SK-N-SH (cell line): ENCODE measurements around the gene NCAPG. TPM values are rescaled to one million over a fixed set of nuclear protein-coding genes. Genes with fewer than 3 reads are reported as not detected.

Source experiments
- CTCF ChIA-PET: fragments of 300-600, 350-600 bp; formaldehyde crosslinking; extraction: SDS; loops from one replicate; lab custom pipeline; 2021; lab: Yijun Ruan, JAX
- POLR2A ChIA-PET: fragments of 350-600 bp; sonication (Branson Sonifier 250); formaldehyde crosslinking; extraction: SDS; loops from one replicate; lab custom pipeline; 2020; ENCODE audit warnings: antibody characterized with exemption, inconsistent platforms; lab: Yijun Ruan, JAX
- DNase-seq: peaks from one replicate; pipeline ENCODE4 v3.0.0; 2012
- H2AFZ ChIP-seq: fragments of 200-600 bp; sonication (generic); 2 replicates; pipeline ENCODE4 v1.8.1; 2016; ENCODE audit warnings: antibody characterized with exemption, mild to moderate bottlenecking, low read depth
- H3F3A ChIP-seq: fragments of 200-600 bp; sonication (generic); replicated peaks from 2 replicates; pipeline ENCODE3; 2016; ENCODE audit warnings: antibody characterized with exemption, mild to moderate bottlenecking; ENCODE audit not compliant: insufficient read depth
- H3K27ac ChIP-seq, 2 experiments: fragments of 200-500 bp in 1 of 2; fragments of 200-600 bp in 1 of 2; sonication (Bioruptor generic) in 1 of 2; sonication (generic), shearing (Covaris generic) in 1 of 2; 2 replicates each; pipeline versions ENCODE4 v1.5.1 to v1.6.1; 2014 to 2016; ENCODE audit warnings: low read depth in 2 of 2, inconsistent platforms in 1 of 2, low read length in 1 of 2, mild to moderate bottlenecking in 1 of 2, mixed read lengths in 1 of 2
- H3K27me3 ChIP-seq: fragments of 200-600 bp; sonication (generic), shearing (Covaris generic); 2 replicates; pipeline ENCODE4 v1.6.1; 2016; ENCODE audit warnings: mixed run types; ENCODE audit not compliant: insufficient read depth
- H3K36me3 ChIP-seq, 2 experiments: fragments of 200-500 bp in 1 of 2; fragments of 200-600 bp in 1 of 2; sonication (Bioruptor generic) in 1 of 2; sonication (generic) in 1 of 2; replicated peaks in 1 of 2; 2 replicates each; pipeline versions ENCODE3 to v1.5.1; 2014 to 2016; ENCODE audit warnings: low read length in 1 of 2, mild to moderate bottlenecking in 1 of 2; ENCODE audit not compliant: insufficient read depth in 2 of 2, control insufficient read depth in 1 of 2
- H3K4me1 ChIP-seq, 2 experiments: fragments of 200-500 bp in 1 of 2; fragments of 200-600 bp in 1 of 2; sonication (Bioruptor generic) in 1 of 2; sonication (generic), shearing (Covaris generic) in 1 of 2; 2 replicates each; pipeline versions ENCODE4 v1.5.1 to v1.6.1; 2014 to 2016; ENCODE audit warnings: low read depth in 1 of 2, low read length in 1 of 2, mixed run types in 1 of 2; ENCODE audit not compliant: insufficient read depth in 2 of 2, control insufficient read depth in 1 of 2
- H3K4me2 ChIP-seq: fragments of 200-600 bp; sonication (generic), shearing (Covaris generic); 2 replicates; pipeline ENCODE4 v1.6.1; 2017; ENCODE audit warnings: mixed run types
- H3K4me3 ChIP-seq, 2 experiments: fragments of 200-500 bp in 1 of 2; fragments of 200-600 bp in 1 of 2; sonication (Bioruptor generic) in 1 of 2; sonication (generic), shearing (Covaris generic) in 1 of 2; 2 replicates each; pipeline versions ENCODE4 v1.5.1 to v1.8.1; 2014 to 2016; ENCODE audit warnings: low read depth in 2 of 2, inconsistent platforms in 1 of 2, low read length in 1 of 2, mild to moderate bottlenecking in 1 of 2, mixed read lengths in 1 of 2, moderate library complexity in 1 of 2
- H3K79me2 ChIP-seq: fragments of 200-600 bp; sonication (generic); 2 replicates; pipeline ENCODE4 v1.8.1; 2017; ENCODE audit warnings: mild to moderate bottlenecking; ENCODE audit not compliant: insufficient read depth
- H3K9ac ChIP-seq: fragments of 200-600 bp; sonication (generic); 2 replicates; pipeline ENCODE4 v1.6.1; 2017; ENCODE audit warnings: mixed run types
- H3K9me2 ChIP-seq: fragments of 200-600 bp; sonication (generic); 2 replicates; pipeline ENCODE4 v1.6.1; 2017; ENCODE audit warnings: mixed run types
- H3K9me3 ChIP-seq: fragments of 200-600 bp; sonication (generic); 2 replicates; pipeline ENCODE4 v1.6.1; 2017; ENCODE audit warnings: mixed run types, mild to moderate bottlenecking, moderate library complexity
- H4K20me1 ChIP-seq: fragments of 200-600 bp; sonication (generic); 2 replicates; pipeline ENCODE4 v1.6.1; 2017; ENCODE audit warnings: mild to moderate bottlenecking, mixed run types; ENCODE audit not compliant: insufficient read depth
- CTCF ChIP-seq: fragments of 200-600 bp; sonication (generic); IDR thresholded peaks from 2 replicates; pipeline ENCODE4 v1.6.1; 2017; ENCODE audit warnings: antibody characterized with exemption, mild to moderate bottlenecking, moderate library complexity
- FOXM1 ChIP-seq: IDR thresholded peaks from 2 replicates; pipeline ENCODE4 v1.4.0; 2012; ENCODE audit warnings: low read depth, mild to moderate bottlenecking
- GABPA ChIP-seq: IDR thresholded peaks from 2 replicates; pipeline ENCODE4 v1.4.0; 2012; ENCODE audit warnings: low read depth, mild to moderate bottlenecking
- GATA2 ChIP-seq: sonication (generic); formaldehyde crosslinking; IDR thresholded peaks from 2 replicates; pipeline ENCODE4 v1.5.0; 2020; ENCODE audit warnings: mild to moderate bottlenecking, missing genetic modification reagents
- JUND ChIP-seq: IDR thresholded peaks from 2 replicates; pipeline ENCODE4 v1.4.0; 2012
- MAX ChIP-seq: IDR thresholded peaks from 2 replicates; pipeline ENCODE4 v1.4.0; 2012; ENCODE audit warnings: low read depth
- MEF2A ChIP-seq: IDR thresholded peaks from 2 replicates; pipeline ENCODE4 v1.4.0; 2012; ENCODE audit warnings: low read depth, borderline replicate concordance
- MXI1 ChIP-seq: IDR thresholded peaks from 2 replicates; pipeline ENCODE4 v1.6.1; 2012; ENCODE audit warnings: mild to moderate bottlenecking, low read depth, low read length, improper control_type of control experiment
- NRF1 ChIP-seq: IDR thresholded peaks from 2 replicates; pipeline ENCODE4 v1.6.1; 2012; ENCODE audit warnings: low read depth, mild to moderate bottlenecking, low read length
- REST ChIP-seq: IDR thresholded peaks from 2 replicates; pipeline ENCODE4 v1.6.1; 2012; ENCODE audit warnings: mild to moderate bottlenecking, low read depth, low read length, moderate library complexity
- RFX5 ChIP-seq: IDR thresholded peaks from 2 replicates; pipeline ENCODE4 v1.6.1; 2012; ENCODE audit warnings: mild to moderate bottlenecking, improper control_type of control experiment, low read length
- RXRA ChIP-seq: IDR thresholded peaks from 2 replicates; pipeline ENCODE4 v1.4.0; 2012; ENCODE audit warnings: low read depth, mild to moderate bottlenecking, borderline replicate concordance
- SIN3A ChIP-seq: IDR thresholded peaks from 2 replicates; pipeline ENCODE4 v1.6.1; 2012; ENCODE audit warnings: low read depth, mild to moderate bottlenecking, low read length, moderate library complexity, borderline replicate concordance
- SMC3 ChIP-seq: IDR thresholded peaks from 2 replicates; pipeline ENCODE4 v1.6.1; 2012; ENCODE audit warnings: low read depth, low read length, improper control_type of control experiment
- ZBTB33 ChIP-seq: IDR thresholded peaks from 2 replicates; pipeline ENCODE4 v1.4.0; 2012; ENCODE audit warnings: low read depth, borderline replicate concordance
- WGBS: methylation state at CpG from one replicate; pipeline ENCODE4 v1.1.6; 2017; ENCODE audit warnings: low lambda C conversion rate; 5-methylcytosine and 5-hydroxymethylcytosine counted together
- polyA plus RNA-seq, 3 experiments: library from polyadenylated mRNA; depleted of rRNA; stranded (reverse); fragments of >200 nt; gene quantifications; 2 replicates each; pipeline ENCODE4 v1.2.3, GENCODE V29; 2012

NCAPG gene
- polyA plus RNA-seq, 1 of the 3 experiments (the other 2 are of a cell fraction), result 4.8 TPM

- Histone ChIP-seq H3K36me3 (no peaks in the 10 kb centered on the region), H3K4me2 (no peak overlapping the region), H3K4me3 (no peak overlapping the region), H2AFZ (no peak overlapping the region), H4K20me1 (no peaks in the 10 kb centered on the region), H3F3A (no peaks in the 10 kb centered on the region), H3K4me1 (no peaks in the 10 kb centered on the region; a peak in 1 of 4 replicates), H3K9me2 (no peaks in the 10 kb centered on the region), H3K9ac (no peak overlapping the region), H3K27ac (peak overlapping the region in 1 of 2 experiments; percentile 31; a peak in 1 of 4 replicates), H3K27me3 (no peaks in the 10 kb centered on the region), H3K79me2 (no peaks in the 10 kb centered on the region), H3K9me3 (no peaks in the 10 kb centered on the region)
- DNase-seq, result peak; percentile 33
- WGBS, result 30% methylated on average over 5 of the region's 5 CpGs
- ChIA-PET POLR2A (no interaction called here), CTCF (interaction anchor here (1.1 kb wide), 1 partner anchor 22 kb away, joined by 4 read pairs; no protein-coding TSS in a partner anchor)
- no peak for TF ChIP-seq ZBTB33
- TF ChIP-seq MAX, result no peak
- TF ChIP-seq SIN3A, result no peak
- no peak for TF ChIP-seq RFX5
Observed at GRCh38 chr4:17763931-17764330, 46.8 kb upstream of the NCAPG start.

GRCh38 chr4:17765514-17766286 lies 45.1 kb upstream of the NCAPG start:
- CTCF ChIA-PET, result no interaction called here

More at GRCh38 chr4:17765514-17766286, 45.1 kb upstream of the NCAPG start:
- DNase-seq, result no peak
- no peak overlapping the region for H2AFZ ChIP-seq
- TF ChIP-seq GATA2 (CRISPR knock-in tag) (no peak), GABPA (no peak), SMC3 (no peak), REST (no peak), JUND (no peak), RFX5 (no peak), FOXM1 (no peak), MXI1 (no peak), RXRA (no peak), NRF1 (no peak), MEF2A (no peak), CTCF (no peak)
- H3K4me1 ChIP-seq, result no peaks in the 10 kb centered on the region; a peak in 1 of 4 replicates
- no peaks in the 10 kb centered on the region for H3K9me3 ChIP-seq
- H3F3A ChIP-seq, result no peaks in the 10 kb centered on the region
- no peak overlapping the region for H3K9ac ChIP-seq
- POLR2A ChIA-PET, result no interaction called here
- H3K27me3 ChIP-seq, result no peaks in the 10 kb centered on the region
- H3K9me2 ChIP-seq, result no peaks in the 10 kb centered on the region
- no peaks in the 10 kb centered on the region for H3K79me2 ChIP-seq
- H3K4me3 ChIP-seq, result no peak overlapping the region
- no peak overlapping the region for H3K27ac ChIP-seq
- no peaks in the 10 kb centered on the region for H3K36me3 ChIP-seq
- 63% methylated on average over 11 of the region's 11 CpGs for WGBS
- no peaks in the 10 kb centered on the region for H4K20me1 ChIP-seq
- H3K4me2 ChIP-seq, result no peak overlapping the region
